ENCODE data around the gene C5AR1.

- TF ChIP-seq CTCF (IDR thresholded peaks at IDR 0.05): no peak
- TF ChIP-seq POLR2A (IDR thresholded peaks at IDR 0.05): no peak
Observed at GRCh38 chr19:47371261-47371660, 61.6 kb downstream of the C5AR1 start.

All from testis (tissue), 2 donors.